Duodenal mucosa (tissue), 2 donors: ENCODE results near the gene TTC9.
A peak's percentile ranks its signal among the peaks of the same experiment; 100 is the strongest.

Source experiments
- H3K27ac ChIP-seq: one replicate; pipeline ENCODE4 v1.7.0; 2013; ENCODE audit warnings: low read depth, low read length
- H3K27me3 ChIP-seq, 2 donors: one replicate each; pipeline ENCODE4 v1.7.0; 2013; ENCODE audit warnings: low read length in 2 of 2, control low read depth in 1 of 2; ENCODE audit not compliant: insufficient read depth in 2 of 2, control insufficient read depth in 1 of 2
- H3K36me3 ChIP-seq, 2 donors: one replicate each; pipeline ENCODE4 v1.7.0; 2013; ENCODE audit warnings: low read length in 2 of 2, control low read depth in 1 of 2; ENCODE audit not compliant: insufficient read depth in 2 of 2, control insufficient read depth in 1 of 2
- H3K4me1 ChIP-seq, 2 donors: one replicate each; pipeline ENCODE4 v1.7.0; 2013; ENCODE audit warnings: low read length in 2 of 2, control low read depth in 1 of 2; ENCODE audit not compliant: insufficient read depth in 2 of 2, control insufficient read depth in 1 of 2
- H3K4me3 ChIP-seq, 2 donors: one replicate each; pipeline ENCODE4 v1.7.0; 2013; ENCODE audit warnings: low read length in 2 of 2, low read depth in 1 of 2
- H3K9ac ChIP-seq, 2 donors: one replicate each; pipeline ENCODE4 v1.7.0; 2013; ENCODE audit warnings: low read length in 2 of 2, low read depth in 1 of 2
- H3K9me3 ChIP-seq, 2 donors: one replicate each; pipeline ENCODE4 v1.7.0; 2013; ENCODE audit warnings: low read length in 2 of 2, control low read depth in 1 of 2; ENCODE audit not compliant: control insufficient read depth in 1 of 2

The TTC9 gene

GRCh38 chr14:70642303-70643235 is 853 bp downstream of the TTC9 start:
- H3K9me3 ChIP-seq = no peaks in the 10 kb centered on the region
- peak overlapping the region; percentile 2 to 37 for H3K9ac ChIP-seq
- H3K27ac ChIP-seq = no peak overlapping the region
- H3K4me3 ChIP-seq = peak overlapping the region; percentile 70
- no peaks in the 10 kb centered on the region for H3K36me3 ChIP-seq
- H3K27me3 ChIP-seq = peaks cover 18 to 26% of the 10 kb centered on the region in 2 donors
- H3K4me1 ChIP-seq = peaks cover 6 to 17% of the 10 kb centered on the region in 2 donors

DNA sequence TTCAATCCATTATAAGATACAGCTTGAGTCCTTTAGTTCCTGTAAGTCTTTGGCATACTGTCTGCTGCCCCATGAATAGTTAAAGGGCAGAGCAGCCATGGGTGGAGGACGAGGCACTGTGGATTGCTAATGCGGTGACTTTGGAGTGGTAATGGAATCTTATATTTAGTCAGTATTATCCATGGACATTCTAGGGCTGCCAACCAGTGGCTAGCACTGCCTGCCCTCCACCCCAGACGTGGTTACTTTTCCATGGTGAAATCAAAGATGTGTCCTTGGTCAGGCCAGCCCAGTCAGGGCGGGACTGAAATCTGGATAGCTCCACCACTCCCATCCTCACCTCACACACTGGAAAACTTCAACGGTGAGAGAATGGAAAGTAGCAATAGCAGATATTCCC is 2.3 kb downstream of the TTC9 start:
- Histone ChIP-seq H3K9me3 (no peaks in the 10 kb centered on the region), H3K9ac (no peak overlapping the region), H3K4me3 (no peak overlapping the region), H3K4me1 (peaks cover 6 to 17% of the 10 kb centered on the region in 2 donors), H3K27me3 (peaks cover 18 to 26% of the 10 kb centered on the region in 2 donors), H3K36me3 (no peaks in the 10 kb centered on the region), H3K27ac (no peak overlapping the region)

GRCh38 chr14:70645892-70646291 is 4.2 kb downstream of the TTC9 start:
- no peak overlapping the region for H3K27ac ChIP-seq
- H3K9ac ChIP-seq = no peak overlapping the region
- H3K36me3 ChIP-seq = no peaks in the 10 kb centered on the region
- H3K27me3 ChIP-seq = peaks cover 15 to 19% of the 10 kb centered on the region in 2 donors
- H3K9me3 ChIP-seq = no peaks in the 10 kb centered on the region
- peaks cover 2 to 14% of the 10 kb centered on the region in 2 donors for H3K4me1 ChIP-seq
- no peak overlapping the region for H3K4me3 ChIP-seq

DNA sequence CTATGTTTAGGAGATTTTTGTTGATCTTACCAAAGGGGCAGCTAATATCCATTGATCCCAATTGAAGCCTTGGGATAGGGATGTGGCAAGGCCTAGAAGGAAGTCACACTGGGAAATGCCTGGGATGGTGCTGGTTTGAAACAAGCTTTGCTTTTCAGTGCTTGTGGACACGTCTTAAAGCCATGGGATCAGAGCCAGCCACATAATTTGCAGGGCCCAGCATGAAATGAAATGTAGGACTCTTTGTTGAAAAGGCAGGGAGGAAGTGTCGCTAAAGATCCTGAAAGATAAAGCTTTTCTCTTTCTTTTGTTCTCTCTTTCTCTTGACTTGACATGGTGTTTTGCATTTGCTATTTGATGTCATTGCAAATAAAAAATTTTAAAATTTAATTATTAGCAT is 5.0 kb downstream of the TTC9 start:
- H3K36me3 ChIP-seq = no peaks in the 10 kb centered on the region
- H3K27me3 ChIP-seq = peaks cover 12 to 16% of the 10 kb centered on the region in 2 donors
- no peaks in the 10 kb centered on the region for H3K9me3 ChIP-seq
- H3K4me3 ChIP-seq = no peak overlapping the region
- H3K27ac ChIP-seq = no peak overlapping the region
- H3K9ac ChIP-seq = no peak overlapping the region
- peaks cover 0 to 10% of the 10 kb centered on the region in 2 donors for H3K4me1 ChIP-seq

DNA sequence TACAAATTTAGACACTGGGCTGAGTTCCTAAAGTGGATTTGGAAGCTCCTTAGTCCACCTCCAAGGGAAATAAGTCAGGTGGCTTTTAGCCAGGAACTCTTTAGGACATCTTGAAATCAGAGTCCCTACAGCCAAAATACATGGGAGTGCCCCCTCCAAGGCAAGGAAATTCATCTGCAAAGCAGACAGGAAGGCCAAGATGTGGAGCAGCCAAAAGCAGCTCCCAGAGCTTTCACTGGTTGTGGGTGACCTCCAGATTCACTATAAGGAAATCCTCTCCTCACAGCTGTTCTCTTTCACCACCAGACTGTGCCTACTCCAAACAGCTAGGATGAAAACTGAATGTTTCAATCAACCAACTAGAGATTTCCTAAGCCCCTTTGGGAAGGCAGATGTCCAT is 6.6 kb downstream of the TTC9 start:
- peaks cover 6 to 7% of the 10 kb centered on the region in 2 donors for H3K27me3 ChIP-seq
- H3K36me3 ChIP-seq = no peaks in the 10 kb centered on the region
- H3K9ac ChIP-seq = no peak overlapping the region
- H3K4me3 ChIP-seq = no peak overlapping the region
- no peaks in the 10 kb centered on the region for H3K4me1 ChIP-seq
- no peaks in the 10 kb centered on the region for H3K9me3 ChIP-seq
- no peak overlapping the region for H3K27ac ChIP-seq

DNA sequence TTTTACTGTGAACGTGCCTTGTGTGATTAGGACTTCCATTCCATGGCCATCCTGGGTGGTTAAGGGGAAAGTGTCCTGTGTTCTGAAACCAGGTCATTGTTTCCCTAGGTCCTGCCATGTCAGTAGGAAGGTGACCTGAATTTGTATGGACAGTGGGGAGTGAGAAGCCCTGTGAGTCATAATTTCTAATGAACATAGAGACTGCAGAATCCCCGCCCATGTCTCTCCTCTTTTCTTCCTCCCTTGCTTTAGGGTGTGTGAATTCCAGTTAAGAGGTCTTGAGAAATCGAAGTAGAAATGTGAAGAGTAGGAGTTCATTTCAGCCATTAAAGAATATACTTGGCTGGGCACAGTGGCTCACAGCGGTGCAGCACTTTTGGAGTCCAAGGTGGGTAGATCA is 8.1 kb downstream of the TTC9 start:
- no peaks in the 10 kb centered on the region for H3K27me3 ChIP-seq
- H3K36me3 ChIP-seq = no peaks in the 10 kb centered on the region
- H3K9ac ChIP-seq = no peak overlapping the region
- no peak overlapping the region for H3K4me3 ChIP-seq
- H3K9me3 ChIP-seq = no peaks in the 10 kb centered on the region
- H3K4me1 ChIP-seq = no peaks in the 10 kb centered on the region
- no peak overlapping the region for H3K27ac ChIP-seq

DNA sequence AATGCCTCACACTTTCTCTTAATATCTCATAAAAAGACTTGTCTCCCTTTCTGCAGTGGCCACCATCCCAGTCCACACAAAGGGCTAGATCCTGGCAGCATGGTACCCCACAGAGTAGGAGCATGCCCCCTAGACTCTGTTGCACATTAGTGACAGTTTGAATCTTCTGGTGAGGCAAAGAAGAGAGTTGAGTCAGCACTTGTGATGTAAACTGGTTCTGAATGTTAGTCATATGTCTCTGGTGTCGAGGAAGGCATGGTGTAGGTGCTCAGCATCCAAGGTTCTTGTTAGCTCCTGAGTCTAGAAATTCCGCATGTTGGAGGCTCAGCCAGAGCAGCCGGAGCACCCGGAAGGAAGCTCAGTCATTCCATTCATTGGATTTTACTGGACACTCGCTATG is 9.8 kb downstream of the TTC9 start:
- Histone ChIP-seq H3K9ac (no peak overlapping the region), H3K36me3 (no peaks in the 10 kb centered on the region), H3K4me3 (no peak overlapping the region), H3K27me3 (no peaks in the 10 kb centered on the region), H3K4me1 (no peaks in the 10 kb centered on the region), H3K27ac (no peak overlapping the region), H3K9me3 (no peaks in the 10 kb centered on the region)

DNA sequence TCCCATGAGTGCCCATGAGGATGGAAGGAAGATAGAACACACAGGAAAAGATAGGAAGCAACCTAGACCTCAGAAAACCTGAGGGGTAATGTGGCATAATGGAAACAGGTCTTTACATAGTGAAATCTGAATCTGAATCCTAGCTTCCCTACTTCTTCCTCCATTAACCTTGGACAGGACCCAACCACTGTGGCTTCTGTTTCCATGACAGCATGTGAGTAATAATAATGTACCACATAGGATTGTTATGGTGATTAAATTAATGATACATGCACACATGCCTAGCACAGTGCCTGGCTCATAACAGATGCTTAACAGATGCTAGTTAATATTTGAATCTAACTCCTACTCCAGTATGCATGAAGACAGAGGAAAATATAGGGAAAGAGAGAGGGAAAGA is 11.2 kb downstream of the TTC9 start:
- H3K27me3 ChIP-seq = no peaks in the 10 kb centered on the region
- H3K4me1 ChIP-seq = no peaks in the 10 kb centered on the region
- H3K9me3 ChIP-seq = no peaks in the 10 kb centered on the region
- no peak overlapping the region for H3K9ac ChIP-seq
- no peak overlapping the region for H3K27ac ChIP-seq
- H3K4me3 ChIP-seq = no peak overlapping the region
- H3K36me3 ChIP-seq = no peaks in the 10 kb centered on the region

- no peak overlapping the region for H3K9ac ChIP-seq
- no peaks in the 10 kb centered on the region for H3K36me3 ChIP-seq
- H3K4me1 ChIP-seq = no peaks in the 10 kb centered on the region
- no peaks in the 10 kb centered on the region for H3K27me3 ChIP-seq
- H3K4me3 ChIP-seq = no peak overlapping the region
- H3K9me3 ChIP-seq = no peaks in the 10 kb centered on the region
- H3K27ac ChIP-seq = no peak overlapping the region
Observed at GRCh38 chr14:70653662-70654061, 11.9 kb downstream of the TTC9 start.

GRCh38 chr14:70654632-70655031 is 12.9 kb downstream of the TTC9 start:
- H3K4me3 ChIP-seq = no peak overlapping the region
- no peaks in the 10 kb centered on the region for H3K36me3 ChIP-seq
- H3K9me3 ChIP-seq = no peaks in the 10 kb centered on the region
- no peak overlapping the region for H3K9ac ChIP-seq
- H3K4me1 ChIP-seq = no peaks in the 10 kb centered on the region
- H3K27ac ChIP-seq = no peak overlapping the region
- no peaks in the 10 kb centered on the region for H3K27me3 ChIP-seq
